Astrocyte of the hippocampus (primary cell): Measurements from ENCODE around the gene METTL9.
"Not testable (repeated sequence)": the region's sequence is repeated elsewhere in the genome, so short reads cannot be mapped to it uniquely, and the experiment has no call there.

Experiments used
- DNase-seq: peaks from one replicate; pipeline ENCODE4 v3.0.0; 2011; ENCODE audit warnings: low read depth, low spot score

The METTL9 gene

DNA sequence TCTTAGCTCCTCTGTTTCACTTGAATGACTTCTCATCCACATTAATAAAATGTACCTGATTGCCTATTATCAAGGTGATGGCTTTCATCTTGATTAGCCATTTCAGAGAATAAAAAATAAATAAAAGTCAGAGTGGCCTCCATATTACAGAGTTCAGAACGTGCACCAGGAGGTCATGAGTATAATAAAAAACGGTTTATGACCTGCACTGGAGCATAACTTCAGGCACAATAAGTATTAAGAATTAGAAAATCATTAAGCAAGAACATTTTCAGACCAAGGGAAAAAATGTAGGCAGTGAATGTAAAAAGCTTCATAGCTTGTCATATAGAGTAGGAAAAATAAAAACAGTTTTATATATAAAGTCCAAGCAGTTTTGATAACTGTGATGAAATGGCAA, 11.4 kb downstream of the METTL9 start:
- no peak for DNase-seq

DNA sequence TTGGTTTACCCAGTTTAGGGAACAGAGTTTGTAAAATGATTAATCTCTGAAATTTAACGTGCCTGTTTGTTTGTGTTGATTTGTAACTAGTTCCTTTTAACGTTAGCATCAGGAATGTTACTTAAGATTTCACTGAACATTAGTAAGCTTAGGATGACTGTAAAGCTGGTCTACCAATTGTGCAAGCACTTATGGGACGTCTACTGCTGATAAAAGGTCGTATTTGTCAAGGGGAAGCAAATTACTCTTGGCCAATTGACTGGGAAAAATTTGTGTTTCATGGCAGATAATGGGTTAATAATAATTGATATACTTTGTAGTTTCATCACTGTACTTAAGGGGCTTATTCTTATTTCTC, 11.8 kb downstream of the METTL9 start:
- no peak for DNase-seq

DNA sequence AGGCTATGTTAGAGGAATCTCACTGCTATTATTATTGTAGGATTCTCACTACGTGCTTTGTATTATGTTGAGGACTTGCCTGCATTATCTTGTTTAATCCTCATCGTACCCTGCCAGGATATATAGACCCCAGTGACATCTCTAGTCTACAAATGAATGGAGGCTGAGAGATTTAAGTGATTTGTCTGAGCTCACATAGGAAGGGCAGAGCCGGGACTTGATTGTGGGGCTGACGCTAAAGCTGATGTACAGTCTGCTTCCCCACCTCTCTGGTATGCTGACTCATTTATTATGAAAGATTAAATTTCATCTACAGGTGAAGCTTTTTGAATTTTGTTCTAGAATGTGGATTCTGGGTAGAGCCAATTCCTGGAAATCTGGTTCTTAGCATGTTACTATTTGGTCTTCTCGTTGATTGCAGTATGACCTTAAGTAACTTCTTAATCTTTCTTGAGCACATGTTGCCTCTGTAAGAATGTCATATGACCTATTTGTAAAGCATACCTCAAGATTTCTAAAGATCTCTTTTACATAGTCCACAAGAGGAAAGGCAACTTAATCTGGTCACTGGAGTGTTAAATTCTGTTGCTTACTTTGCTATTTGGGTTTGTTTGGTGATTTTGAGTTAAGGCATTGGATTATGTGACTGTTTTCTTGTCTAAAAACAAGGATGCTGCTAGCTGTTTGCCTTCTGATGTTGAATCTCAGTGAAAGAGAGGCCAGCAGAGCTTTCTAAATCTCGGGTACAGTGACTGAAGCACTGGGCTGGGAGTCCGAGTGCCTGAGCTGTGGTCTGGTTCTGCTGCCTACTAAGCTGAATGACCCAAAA, 12.4 kb downstream of the METTL9 start:
- peak; percentile 21 for DNase-seq

DNA sequence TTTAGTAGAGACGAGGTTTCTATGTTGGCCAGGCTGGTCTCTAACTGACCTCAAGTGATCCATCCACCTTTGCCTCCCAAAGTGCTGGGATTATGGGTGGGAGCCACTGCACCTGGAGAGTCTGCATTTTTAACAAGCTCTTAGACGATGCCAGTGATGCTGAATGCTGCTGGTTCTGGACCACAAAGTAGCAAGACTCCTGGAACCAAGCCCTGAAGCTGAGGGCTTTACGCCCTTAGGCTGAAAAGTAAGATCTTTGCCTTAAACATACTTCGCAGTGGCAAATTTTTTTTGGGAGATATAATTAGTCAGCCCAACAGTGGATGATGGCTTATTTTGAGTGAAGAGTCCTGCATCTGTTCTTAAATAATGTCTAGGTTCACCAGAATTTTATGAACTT, 14.0 kb downstream of the METTL9 start:
- no peak for DNase-seq

DNA sequence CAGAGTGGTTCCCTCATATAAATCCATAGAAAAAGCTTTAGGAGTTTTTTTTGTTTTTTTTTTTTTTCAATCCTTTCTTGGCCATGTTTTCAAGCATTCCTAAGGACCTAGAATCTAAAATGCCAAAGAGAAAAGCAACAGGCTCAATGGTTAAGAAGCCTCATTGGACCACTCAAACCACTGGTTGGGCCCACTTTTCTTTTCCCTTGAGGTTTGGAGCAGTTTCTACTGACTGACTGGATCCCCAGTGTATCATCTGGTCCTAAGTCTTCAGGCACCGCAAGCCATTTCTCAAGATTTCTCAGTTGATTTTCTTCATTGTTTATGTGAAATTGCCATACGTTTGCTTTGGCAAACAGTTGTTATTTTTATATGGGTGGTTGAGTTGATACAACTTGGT, 14.4 kb downstream of the METTL9 start:
- DNase-seq: peak; percentile 33

DNA sequence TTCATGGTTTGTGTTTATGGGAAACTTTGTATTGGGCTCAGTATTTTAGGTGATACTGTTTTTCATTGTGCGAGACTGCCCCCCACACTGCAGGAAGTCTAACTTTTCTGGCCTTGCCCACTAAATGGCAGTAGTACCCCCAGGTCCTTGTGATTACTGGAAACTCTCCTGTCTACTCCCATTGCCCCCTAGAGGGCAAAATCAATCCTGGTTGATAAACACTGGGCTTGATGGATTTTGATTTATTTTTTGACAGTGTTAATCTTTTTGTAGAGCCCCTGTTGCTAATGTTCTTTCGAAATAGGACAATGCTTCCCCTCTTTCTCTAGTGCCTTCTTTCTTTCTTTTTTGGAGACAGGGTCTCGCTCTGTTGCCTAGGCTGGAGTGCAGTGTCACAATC, 15.5 kb downstream of the METTL9 start:
- no peak for DNase-seq

DNA sequence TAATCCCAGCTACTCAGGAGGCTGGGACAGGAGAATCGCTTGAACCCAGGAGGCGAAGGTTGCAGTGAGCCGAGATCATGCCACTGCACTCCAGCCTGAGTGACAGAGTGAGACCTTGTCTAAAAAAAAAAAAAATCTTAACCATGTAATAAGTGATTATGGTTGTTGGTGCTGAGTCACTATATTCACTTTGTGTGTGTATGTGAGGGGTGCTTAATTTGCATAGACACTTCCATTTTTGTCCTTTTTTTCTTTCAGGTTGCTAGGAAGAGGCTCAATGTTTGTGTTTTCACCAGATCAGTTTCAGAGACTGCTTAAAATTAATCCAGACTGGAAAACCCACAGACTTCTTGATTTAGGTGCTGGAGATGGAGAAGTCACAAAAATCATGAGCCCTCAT, 18.2 kb downstream of the METTL9 start:
- DNase-seq: no peak

DNA sequence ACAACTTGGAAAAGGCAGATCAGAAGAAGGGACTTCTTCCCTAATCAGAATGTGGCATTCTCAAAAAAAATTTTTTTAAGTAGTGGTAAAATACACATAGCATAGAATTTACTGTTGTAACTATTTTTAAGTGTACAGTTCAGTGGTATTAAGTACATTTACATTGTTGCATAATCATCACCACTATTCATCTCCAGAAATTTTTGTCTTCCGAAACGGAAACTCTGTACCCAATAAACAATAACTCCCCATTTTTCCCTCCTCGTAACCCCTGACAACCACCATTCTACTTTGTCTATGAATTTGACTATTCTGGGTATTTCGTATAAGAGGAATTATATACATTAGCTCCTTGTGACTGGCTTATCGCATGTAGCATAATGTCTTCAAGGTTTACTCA, 18.9 kb downstream of the METTL9 start:
- DNase-seq: no peak

DNA sequence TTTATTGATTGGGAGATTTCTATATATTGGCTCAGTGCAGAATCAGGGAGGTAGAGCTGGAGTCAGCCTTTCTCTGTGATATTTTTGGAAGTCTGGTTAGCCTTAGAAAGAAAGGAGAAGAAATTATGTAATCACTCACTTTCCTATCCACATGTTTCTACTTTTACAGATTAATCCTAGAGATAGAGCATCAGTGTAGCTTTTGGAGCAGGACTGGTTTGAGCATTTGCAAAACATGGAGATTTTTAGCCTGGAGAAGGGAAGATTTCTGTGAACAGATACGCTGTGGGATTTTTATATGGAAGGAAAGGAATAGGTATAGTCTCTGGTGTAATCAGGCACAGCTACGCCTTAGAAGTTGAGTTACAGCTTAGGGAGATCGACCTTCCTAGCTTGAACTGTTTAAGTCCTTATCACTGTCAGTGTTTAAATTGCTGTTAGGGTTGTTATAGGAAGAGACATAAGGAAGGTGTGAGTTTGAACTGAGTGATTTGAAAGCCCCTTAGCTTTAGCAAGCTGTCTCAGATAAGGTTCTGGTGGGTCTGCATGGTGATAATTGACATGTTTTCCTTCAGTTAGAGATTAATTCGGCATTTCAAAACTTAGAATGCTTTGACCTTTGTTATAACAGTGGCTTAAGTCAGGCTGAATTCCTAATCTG, 20.5 kb downstream of the METTL9 start:
- DNase-seq: no peak

DNA sequence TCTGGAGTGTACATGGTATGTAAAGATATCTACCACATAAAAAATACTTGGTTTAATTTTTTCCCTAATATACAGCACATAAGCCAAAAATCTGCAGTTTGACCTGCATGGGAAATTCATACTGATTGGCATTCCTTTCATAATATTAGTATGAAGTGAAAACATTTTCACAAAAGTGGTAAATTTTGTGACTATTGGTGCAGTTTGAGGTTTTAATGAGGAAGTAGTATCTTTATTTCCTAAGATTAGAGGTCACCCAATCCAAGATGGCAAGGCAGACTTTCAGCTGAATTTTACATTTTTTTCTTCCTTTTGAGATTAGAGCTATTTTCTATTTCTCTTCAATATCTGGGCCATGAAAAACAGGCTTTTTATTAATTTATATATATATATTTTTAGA, 21.2 kb downstream of the METTL9 start:
- DNase-seq: no peak

DNA sequence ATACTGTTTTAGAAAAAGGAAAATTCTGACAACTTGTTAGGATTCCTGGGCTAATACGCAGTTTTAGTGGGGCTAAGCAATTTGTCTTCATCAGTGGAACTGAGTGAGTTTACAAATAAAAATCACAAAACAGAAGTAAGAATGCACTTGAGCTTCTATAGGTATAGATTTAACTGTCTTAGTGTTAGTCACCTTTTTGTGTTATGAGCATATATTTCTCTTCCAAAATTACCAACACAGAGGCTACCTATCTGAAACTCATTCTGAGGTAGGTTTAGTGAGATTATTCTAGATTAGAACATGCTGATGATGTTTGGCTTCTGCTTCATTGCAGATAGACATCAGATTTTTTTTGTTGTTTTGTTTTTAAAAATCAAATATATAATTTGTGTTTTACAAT, 23.2 kb downstream of the METTL9 start:
- no peak for DNase-seq

DNA sequence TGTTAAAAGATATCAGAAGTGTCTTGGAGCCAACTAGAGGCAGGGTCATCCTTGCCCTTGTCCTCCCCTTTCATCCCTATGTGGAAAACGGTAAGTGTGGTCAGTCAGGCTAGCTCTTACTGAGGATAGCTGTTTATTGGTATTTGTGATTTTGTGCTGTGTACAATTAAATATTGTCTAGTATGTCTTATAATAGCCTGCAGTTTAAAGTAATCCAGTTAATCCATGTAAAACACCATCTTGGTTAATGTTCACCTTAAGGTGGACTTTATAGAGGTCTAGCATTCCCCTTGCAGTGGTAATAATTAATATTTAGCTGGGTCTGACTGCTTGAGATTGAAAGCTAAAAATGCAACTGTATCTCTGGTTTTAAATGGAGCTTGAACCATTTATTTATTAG, 25.6 kb downstream of the METTL9 start:
- no peak for DNase-seq

DNA sequence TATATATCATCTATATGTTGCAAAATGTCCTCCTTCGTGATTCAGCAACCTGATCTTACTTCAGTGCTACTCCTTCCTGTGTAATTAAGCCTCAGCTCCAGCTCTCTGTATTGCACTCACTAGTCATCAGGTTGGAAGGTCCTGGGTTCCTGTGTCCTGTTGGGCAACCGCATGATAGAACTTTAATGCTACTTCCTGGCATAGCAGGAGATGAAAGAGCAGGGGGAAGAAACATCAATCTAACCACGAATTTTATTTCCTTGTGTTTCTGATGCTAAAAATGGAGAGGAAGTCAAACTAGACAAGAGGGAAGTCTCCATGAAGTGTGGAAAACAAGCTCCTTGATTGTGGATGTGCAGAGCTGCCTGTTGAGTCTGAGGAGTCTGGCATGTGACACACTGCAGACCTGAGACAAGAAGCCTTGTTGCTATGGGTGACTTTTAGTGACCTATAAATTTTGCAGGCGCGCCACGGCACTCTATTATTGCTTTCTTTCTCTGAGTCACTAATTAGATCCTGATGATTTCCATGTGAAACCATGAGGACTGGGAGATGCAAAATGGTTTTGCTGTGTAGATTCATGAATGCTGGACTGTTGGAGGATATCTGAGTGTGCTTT, 27.4 kb downstream of the METTL9 start:
- DNase-seq: peak; percentile 52

DNA sequence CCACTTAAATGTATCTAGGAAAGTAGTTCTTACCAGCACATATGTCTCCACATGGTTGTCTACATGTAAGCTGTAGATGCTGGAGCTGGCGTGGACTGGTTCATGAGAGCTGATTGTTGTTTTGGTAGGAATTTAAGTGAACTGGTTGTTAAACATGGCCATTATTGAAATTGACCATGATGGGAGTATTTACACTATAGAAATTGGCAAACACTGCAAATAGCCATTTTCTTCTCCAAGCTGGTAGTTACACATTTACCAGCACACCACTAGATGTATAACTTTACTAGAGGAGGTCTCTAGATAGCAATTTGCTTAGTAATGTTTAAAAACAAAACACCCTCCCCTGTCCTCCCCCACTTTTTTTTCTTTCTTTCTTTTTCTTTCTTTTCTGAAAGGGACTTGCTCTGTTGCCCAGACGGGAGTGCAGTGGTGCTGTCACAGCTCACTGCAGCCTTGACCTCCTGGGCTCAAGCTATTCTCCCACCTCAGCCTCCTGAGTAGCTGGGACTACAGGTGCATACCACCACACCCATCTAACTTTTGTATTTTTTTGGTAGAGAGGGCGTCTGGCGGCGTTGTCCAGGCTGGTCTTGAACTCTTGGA, 28.8 kb downstream of the METTL9 start:
- no peak for DNase-seq

DNA sequence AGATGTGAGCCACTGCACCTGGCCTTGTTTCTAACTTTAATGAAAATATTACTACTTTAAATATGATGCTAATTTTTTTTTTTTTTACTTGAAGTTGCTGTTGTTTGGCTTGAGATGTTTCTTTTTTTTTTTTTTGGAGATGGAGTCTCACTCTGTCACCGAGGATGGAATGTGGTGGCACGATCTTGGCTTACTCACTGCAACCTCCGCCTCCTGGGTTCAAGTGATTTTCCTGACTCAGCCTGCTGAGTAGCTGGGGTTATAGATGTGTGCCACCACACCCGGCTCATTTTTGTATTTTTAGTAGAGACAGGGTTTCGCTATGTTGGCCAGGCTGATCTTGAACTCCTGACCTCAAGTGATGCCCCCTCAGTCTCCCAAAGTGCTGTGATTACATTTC, 29.4 kb downstream of the METTL9 start:
- DNase-seq: no peak

DNA sequence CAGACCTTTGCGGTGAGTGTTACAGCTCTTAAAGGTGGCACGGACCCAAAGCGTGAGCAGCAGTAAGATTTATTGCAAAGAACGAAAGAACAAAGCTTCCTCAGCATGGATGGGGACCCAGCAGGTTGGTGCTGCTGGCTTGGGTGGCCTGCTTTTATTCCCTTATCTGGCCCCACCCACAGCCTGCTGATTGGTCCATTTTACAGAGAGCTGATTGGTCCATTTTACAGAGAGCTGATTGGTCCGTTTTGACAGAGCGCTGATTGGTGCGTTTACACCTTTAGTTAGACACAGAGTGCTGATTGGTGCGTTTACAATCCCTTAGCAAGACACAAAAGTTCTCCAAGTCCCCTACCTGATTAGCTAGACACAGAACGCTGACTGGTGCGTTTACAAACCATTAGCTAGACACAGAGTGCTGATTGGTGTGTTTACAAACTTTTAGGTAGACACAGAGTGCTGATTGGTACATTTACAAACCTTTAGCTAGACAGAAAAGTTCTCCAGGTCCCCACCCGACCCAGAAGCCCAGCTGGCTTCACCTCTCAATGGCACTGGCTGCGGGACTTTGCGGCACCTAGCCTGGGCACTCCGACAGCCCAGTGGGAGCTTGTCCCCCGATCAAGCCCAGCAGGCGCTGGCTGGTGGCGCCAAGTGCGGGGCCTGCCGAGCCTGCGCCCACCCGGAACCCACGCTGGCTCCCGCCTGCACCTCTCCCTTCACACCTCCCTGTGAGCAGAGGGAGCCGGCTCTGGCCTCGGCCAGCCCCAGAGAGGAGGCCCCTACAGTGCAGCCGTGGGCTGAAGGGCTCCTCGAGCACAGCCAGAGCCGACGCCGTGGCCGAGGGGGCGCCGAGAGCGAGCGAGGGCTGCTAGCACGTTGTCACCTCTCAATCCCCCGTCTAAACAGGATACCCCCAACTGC, 30.5 kb downstream of the METTL9 start:
- not testable (repeated sequence) for DNase-seq

DNA sequence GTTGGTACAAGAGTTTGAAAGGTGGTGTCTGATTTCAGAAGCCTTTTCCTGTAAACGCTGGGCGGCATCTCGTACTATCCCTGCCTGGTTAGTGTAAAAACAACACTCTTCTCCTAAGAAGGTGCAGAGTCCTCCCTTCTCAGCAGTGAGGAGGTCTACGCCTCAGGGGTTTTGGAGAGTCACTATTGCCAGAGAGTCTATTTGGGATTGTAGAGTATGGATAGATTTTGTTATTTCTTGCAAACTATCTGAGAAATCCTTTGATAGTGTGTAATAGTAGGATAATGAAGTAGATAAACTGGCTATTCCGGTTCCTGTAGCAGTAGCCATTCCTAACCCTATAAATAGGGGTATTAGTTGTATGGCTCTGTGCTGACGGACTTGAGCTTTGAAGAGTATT, 31.5 kb downstream of the METTL9 start:
- not testable (repeated sequence) for DNase-seq

DNA sequence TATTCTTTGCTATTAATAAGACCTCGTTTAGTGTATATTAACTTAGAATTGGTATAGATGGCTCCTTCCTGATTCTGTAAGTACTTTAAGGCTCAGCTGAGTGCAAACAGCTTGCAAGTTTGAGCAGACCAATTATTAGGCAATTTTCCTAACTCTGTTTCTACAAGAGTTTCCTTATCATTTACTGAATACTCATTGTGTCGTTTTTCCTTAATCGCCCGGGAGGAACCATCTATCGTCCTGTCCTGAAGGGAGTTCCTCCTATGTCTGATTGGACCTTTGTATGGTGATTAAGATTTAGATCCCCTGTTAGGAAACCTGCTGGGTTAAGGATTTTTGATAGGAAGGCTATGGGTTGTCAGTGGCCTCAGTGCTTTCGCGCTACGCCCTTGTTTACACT, 32.0 kb downstream of the METTL9 start:
- DNase-seq: not testable (repeated sequence)

DNA sequence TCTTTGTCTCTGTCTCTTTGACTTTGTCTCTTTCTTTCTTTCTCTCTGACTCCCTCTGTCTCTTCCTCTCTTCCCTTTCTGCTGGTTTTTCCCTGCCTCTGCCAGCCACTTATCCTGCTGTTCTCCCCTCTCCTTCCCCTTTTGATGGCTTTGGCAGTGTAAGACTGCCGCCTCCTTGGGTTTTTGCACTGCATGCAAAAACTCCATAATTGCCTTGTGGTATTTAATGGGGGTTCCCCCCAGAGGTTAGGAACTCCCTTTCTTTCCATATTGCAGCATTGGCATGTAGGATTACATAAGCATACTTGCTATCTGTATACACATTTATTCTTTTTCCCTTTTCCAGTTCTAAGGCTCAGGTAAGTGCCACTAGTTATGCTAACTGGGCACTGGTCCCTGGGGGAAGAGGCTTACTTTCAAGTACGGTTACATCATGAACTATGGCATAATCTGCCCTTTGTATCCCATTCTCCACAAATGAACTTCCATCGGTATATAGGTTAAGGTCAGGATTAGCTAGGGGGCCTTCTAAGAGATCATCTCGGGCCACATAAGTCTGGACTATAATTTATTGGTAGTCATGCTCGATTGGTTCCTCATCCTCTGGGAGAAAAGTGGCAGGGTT, 32.7 kb downstream of the METTL9 start:
- not testable (repeated sequence) for DNase-seq

DNA sequence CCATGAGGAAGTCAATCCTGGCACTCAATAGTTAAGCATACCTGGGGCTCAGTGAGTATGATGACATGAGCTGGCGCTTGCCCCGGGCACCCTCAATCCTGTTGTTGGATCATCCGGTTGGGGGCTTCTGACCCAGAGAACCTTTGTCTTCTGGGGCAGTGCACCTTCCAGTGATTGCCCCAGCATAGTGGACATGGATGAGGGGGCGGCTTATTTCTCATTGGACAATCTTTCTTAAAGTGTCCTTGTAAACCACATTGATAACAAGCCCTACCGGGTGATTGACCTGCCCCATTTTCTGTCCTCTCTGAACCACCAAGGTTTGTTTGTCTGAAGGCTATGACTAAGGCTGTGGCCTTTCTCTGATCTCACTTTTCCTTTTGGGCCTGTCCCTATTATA, 34.8 kb downstream of the METTL9 start:
- no peak for DNase-seq

DNA sequence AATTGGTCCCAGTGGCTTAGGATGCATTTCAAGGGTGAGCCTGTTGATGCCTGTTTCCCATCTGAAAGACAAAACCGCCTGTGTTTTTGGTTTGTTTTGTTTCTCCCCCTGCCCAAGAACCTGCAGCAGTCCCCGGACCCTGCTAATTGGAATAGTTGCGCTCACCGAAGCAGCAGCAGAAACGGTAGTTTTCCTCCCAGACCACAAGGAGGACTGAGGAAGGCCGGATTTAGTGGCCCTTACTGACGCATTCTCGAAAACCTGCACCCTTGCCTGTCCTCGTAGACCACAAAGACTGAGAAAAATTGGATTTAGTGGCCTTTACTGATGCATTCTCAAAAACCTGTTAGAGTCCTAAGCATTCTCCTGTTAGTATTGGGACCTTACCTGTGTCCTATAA, 36.3 kb downstream of the METTL9 start:
- DNase-seq: not testable (repeated sequence)
